Trophoblast cell (in vitro differentiated cells and primary cell): Measurements from ENCODE around the gene GABRG3.
A peak's percentile ranks its signal among the peaks of the same experiment; 100 is the strongest.

Source experiments
- DNase-seq, 2 donors: peaks; one replicate each; pipeline ENCODE4 v3.0.0-alpha.2; 2016
- H2AFZ ChIP-seq: 2 replicates; pipeline ENCODE4 v1.6.1; 2013; ENCODE audit warnings: low read length, moderate library complexity, mild to moderate bottlenecking; ENCODE audit not compliant: insufficient read depth, poor library complexity
- H2AK5ac ChIP-seq: 2 replicates; pipeline ENCODE4 v1.6.1; 2013; ENCODE audit warnings: mild to moderate bottlenecking, low read length
- H2BK120ac ChIP-seq: 2 replicates; pipeline ENCODE4 v1.6.1; 2013; ENCODE audit warnings: low read length, mild to moderate bottlenecking, moderate library complexity; ENCODE audit not compliant: insufficient read depth, poor library complexity
- H2BK12ac ChIP-seq: 2 replicates; pipeline ENCODE4 v1.6.1; 2013; ENCODE audit warnings: mild to moderate bottlenecking, low read length, moderate library complexity
- H2BK5ac ChIP-seq: 2 replicates; pipeline ENCODE4 v1.6.1; 2013; ENCODE audit warnings: low read length, low read depth, moderate library complexity, mild to moderate bottlenecking; ENCODE audit not compliant: poor library complexity
- H3K14ac ChIP-seq: 2 replicates; pipeline ENCODE4 v1.6.1; 2013; ENCODE audit warnings: mild to moderate bottlenecking, low read length
- H3K18ac ChIP-seq: 2 replicates; pipeline ENCODE4 v1.6.1; 2013; ENCODE audit warnings: mild to moderate bottlenecking, low read length
- H3K23ac ChIP-seq: 2 replicates; pipeline ENCODE4 v1.6.1; 2013; ENCODE audit warnings: low read length
- H3K27ac ChIP-seq: 2 replicates; pipeline ENCODE4 v1.5.1; 2013; ENCODE audit warnings: low read depth, mild to moderate bottlenecking, inconsistent platforms, low read length, moderate library complexity
- H3K27me3 ChIP-seq: 2 replicates; pipeline ENCODE4 v1.6.1; 2013; ENCODE audit warnings: inconsistent platforms, mild to moderate bottlenecking, low read length, moderate library complexity; ENCODE audit not compliant: insufficient read depth
- H3K36me3 ChIP-seq, 2 experiments: 1 replicate in 1 of 2; 2 replicates in 1 of 2; pipeline ENCODE4 v1.6.1; 2013; ENCODE audit warnings: low read length in 2 of 2, mild to moderate bottlenecking in 2 of 2, moderate library complexity in 1 of 2; ENCODE audit not compliant: insufficient read depth in 2 of 2, control insufficient read depth in 1 of 2
- H3K4ac ChIP-seq: 2 replicates; pipeline ENCODE4 v1.6.1; 2013; ENCODE audit warnings: low read depth, mild to moderate bottlenecking, low read length, moderate library complexity
- H3K4me1 ChIP-seq, 2 experiments: 1 replicate in 1 of 2; 2 replicates in 1 of 2; pipeline ENCODE4 v1.6.1; 2013; ENCODE audit warnings: low read length in 2 of 2, mild to moderate bottlenecking in 2 of 2, moderate library complexity in 1 of 2; ENCODE audit not compliant: insufficient read depth in 2 of 2, control insufficient read depth in 1 of 2
- H3K4me2 ChIP-seq: 2 replicates; pipeline ENCODE4 v1.6.1; 2013; ENCODE audit warnings: inconsistent platforms, mild to moderate bottlenecking, low read length, moderate library complexity
- H3K4me3 ChIP-seq: 2 replicates; pipeline ENCODE4 v1.5.1; 2013; ENCODE audit warnings: mild to moderate bottlenecking, low read depth, low read length, inconsistent platforms
- H3K79me1 ChIP-seq: one replicate; pipeline ENCODE4 v1.6.1; 2013; ENCODE audit warnings: low read length
- H3K79me2 ChIP-seq: 2 replicates; pipeline ENCODE4 v1.6.1; 2013; ENCODE audit warnings: low read length, mild to moderate bottlenecking; ENCODE audit not compliant: control insufficient read depth, insufficient read depth, poor library complexity
- H3K9ac ChIP-seq: 2 replicates; pipeline ENCODE4 v1.6.1; 2013; ENCODE audit warnings: mild to moderate bottlenecking, low read length
- H3K9me3 ChIP-seq: 2 replicates; pipeline ENCODE4 v1.6.1; 2013; ENCODE audit warnings: low read depth, mild to moderate bottlenecking, control low read depth, inconsistent platforms, low read length; ENCODE audit not compliant: insufficient read depth
- H4K12ac ChIP-seq: 2 replicates; pipeline ENCODE4 v1.6.1; 2013; ENCODE audit warnings: low read depth, mild to moderate bottlenecking, low read length, moderate library complexity
- H4K8ac ChIP-seq: 2 replicates; pipeline ENCODE4 v1.6.1; 2013; ENCODE audit warnings: low read depth, mild to moderate bottlenecking, low read length, moderate library complexity
- H4K91ac ChIP-seq: one replicate; pipeline ENCODE4 v1.6.1; 2013; ENCODE audit warnings: low read depth, mild to moderate bottlenecking, low read length, moderate library complexity
- WGBS: extraction: QIAGEN DNeasy Blood & Tissue Kit; methylation state at CpG from one replicate; pipeline ENCODE4 v1.1.7; 2013; ENCODE audit warnings: missing lambda C conversion rate; ENCODE audit not compliant: insufficient read length, insufficient coverage; ENCODE audit errors: extremely low coverage; 5-methylcytosine and 5-hydroxymethylcytosine counted together

Gene GABRG3

GRCh38 chr15:27025481-27025966 lies 54.5 kb downstream of the GABRG3 start:
- Histone ChIP-seq H2AFZ (no peak overlapping the region), H3K9me3 (no peaks in the 10 kb centered on the region), H3K4me1 (peaks cover 2 to 6% of the 10 kb centered on the region in 2 experiments), H3K14ac (no peak overlapping the region), H2AK5ac (no peak overlapping the region), H3K4me3 (no peak overlapping the region), H3K27me3 (no peaks in the 10 kb centered on the region), H2BK5ac (no peak overlapping the region), H3K18ac (no peak overlapping the region), H4K91ac (no peak overlapping the region), H4K8ac (no peak overlapping the region), H3K4ac (no peak overlapping the region), H3K9ac (no peak overlapping the region), H3K27ac (peak overlapping the region; percentile 27), H3K36me3 (peaks cover 0 to 1% of the 10 kb centered on the region in 2 experiments), H2BK12ac (no peak overlapping the region), H3K79me1 (no peaks in the 10 kb centered on the region), H2BK120ac (no peak overlapping the region), H3K4me2 (peak overlapping the region; percentile 10), H3K79me2 (no peaks in the 10 kb centered on the region), H3K23ac (no peak overlapping the region), H4K12ac (no peak overlapping the region)
- no peak for DNase-seq
- WGBS, result no CpG with 5 or more reads among the region's 9 CpGs

GRCh38 chr15:27027229-27027628 lies 56.2 kb downstream of the GABRG3 start:
- H3K14ac ChIP-seq, result no peak overlapping the region
- no peak overlapping the region for H3K9ac ChIP-seq
- no peak overlapping the region for H3K4me3 ChIP-seq
- no peak overlapping the region for H2AFZ ChIP-seq
- H4K12ac ChIP-seq, result no peak overlapping the region
- H3K18ac ChIP-seq, result no peak overlapping the region
- no peak overlapping the region for H2AK5ac ChIP-seq
- H3K4me1 ChIP-seq, result peaks cover 2 to 6% of the 10 kb centered on the region in 2 experiments
- H3K27ac ChIP-seq, result no peak overlapping the region
- peaks cover 0 to 1% of the 10 kb centered on the region in 2 experiments for H3K36me3 ChIP-seq
- H3K27me3 ChIP-seq, result no peaks in the 10 kb centered on the region
- H2BK12ac ChIP-seq, result no peak overlapping the region
- no peaks in the 10 kb centered on the region for H3K9me3 ChIP-seq
- H3K4me2 ChIP-seq, result no peak overlapping the region
- no peaks in the 10 kb centered on the region for H3K79me1 ChIP-seq
- no CpG with 5 or more reads among the region's 6 CpGs for WGBS
- no peak overlapping the region for H2BK5ac ChIP-seq
- H3K79me2 ChIP-seq, result no peaks in the 10 kb centered on the region
- H4K8ac ChIP-seq, result no peak overlapping the region
- no peak overlapping the region for H3K4ac ChIP-seq
- H3K23ac ChIP-seq, result no peak overlapping the region
- no peak overlapping the region for H2BK120ac ChIP-seq
- no peak for DNase-seq
- H4K91ac ChIP-seq, result no peak overlapping the region

GRCh38 chr15:27028858-27029477 lies 58.0 kb downstream of the GABRG3 start:
- no peak for DNase-seq
- Histone ChIP-seq H3K79me1 (no peaks in the 10 kb centered on the region), H4K12ac (no peak overlapping the region), H3K9me3 (no peaks in the 10 kb centered on the region), H3K23ac (peak overlapping the region; percentile 19), H3K4ac (no peak overlapping the region), H2AFZ (no peak overlapping the region), H3K4me3 (peak overlapping the region; percentile 52), H3K18ac (no peak overlapping the region), H3K4me2 (no peak overlapping the region), H4K8ac (no peak overlapping the region), H3K79me2 (no peaks in the 10 kb centered on the region), H3K36me3 (peaks cover 0 to 1% of the 10 kb centered on the region in 2 experiments), H3K27ac (no peak overlapping the region), H3K27me3 (no peaks in the 10 kb centered on the region), H3K14ac (no peak overlapping the region), H3K4me1 (peaks cover 2 to 6% of the 10 kb centered on the region in 2 experiments), H2AK5ac (no peak overlapping the region), H2BK5ac (no peak overlapping the region), H2BK120ac (no peak overlapping the region), H2BK12ac (no peak overlapping the region), H3K9ac (no peak overlapping the region), H4K91ac (no peak overlapping the region)
- no CpG with 5 or more reads among the region's 12 CpGs for WGBS

- H3K79me1 ChIP-seq, result no peaks in the 10 kb centered on the region
These were observed 65.2 kb downstream of the GABRG3 start for GRCh38 chr15:27036210-27036609.

More at GRCh38 chr15:27036210-27036609, 65.2 kb downstream of the GABRG3 start:
- H3K14ac ChIP-seq, result no peak overlapping the region
- no peak overlapping the region for H2BK120ac ChIP-seq
- no peak overlapping the region for H3K18ac ChIP-seq
- H4K8ac ChIP-seq, result no peak overlapping the region
- H3K27ac ChIP-seq, result no peak overlapping the region
- H4K12ac ChIP-seq, result no peak overlapping the region
- no peak overlapping the region for H3K4me2 ChIP-seq
- no peaks in the 10 kb centered on the region for H3K27me3 ChIP-seq
- no peak overlapping the region for H3K4me3 ChIP-seq
- no peak overlapping the region for H2BK12ac ChIP-seq
- DNase-seq, result no peak
- no peak overlapping the region for H3K9ac ChIP-seq
- no peaks in the 10 kb centered on the region for H3K79me2 ChIP-seq
- no CpG with 5 or more reads among the region's 14 CpGs for WGBS
- no peak overlapping the region for H3K4ac ChIP-seq
- H2BK5ac ChIP-seq, result no peak overlapping the region
- peaks cover 0 to 2% of the 10 kb centered on the region in 2 experiments for H3K36me3 ChIP-seq
- H2AFZ ChIP-seq, result no peak overlapping the region
- H3K4me1 ChIP-seq, result peaks cover 0 to 2% of the 10 kb centered on the region in 2 experiments
- peaks cover 2% of the 10 kb centered on the region for H3K9me3 ChIP-seq
- no peak overlapping the region for H3K23ac ChIP-seq
- H4K91ac ChIP-seq, result no peak overlapping the region
- H2AK5ac ChIP-seq, result no peak overlapping the region
